ENCODE measurements around the gene MAP10.
A peak's percentile ranks its signal among the peaks of the same experiment; 100 is the strongest.
"Not testable (repeated sequence)": the region's sequence is repeated elsewhere in the genome, so short reads cannot be mapped to it uniquely, and the experiment has no call there.

Gene MAP10, protein sequence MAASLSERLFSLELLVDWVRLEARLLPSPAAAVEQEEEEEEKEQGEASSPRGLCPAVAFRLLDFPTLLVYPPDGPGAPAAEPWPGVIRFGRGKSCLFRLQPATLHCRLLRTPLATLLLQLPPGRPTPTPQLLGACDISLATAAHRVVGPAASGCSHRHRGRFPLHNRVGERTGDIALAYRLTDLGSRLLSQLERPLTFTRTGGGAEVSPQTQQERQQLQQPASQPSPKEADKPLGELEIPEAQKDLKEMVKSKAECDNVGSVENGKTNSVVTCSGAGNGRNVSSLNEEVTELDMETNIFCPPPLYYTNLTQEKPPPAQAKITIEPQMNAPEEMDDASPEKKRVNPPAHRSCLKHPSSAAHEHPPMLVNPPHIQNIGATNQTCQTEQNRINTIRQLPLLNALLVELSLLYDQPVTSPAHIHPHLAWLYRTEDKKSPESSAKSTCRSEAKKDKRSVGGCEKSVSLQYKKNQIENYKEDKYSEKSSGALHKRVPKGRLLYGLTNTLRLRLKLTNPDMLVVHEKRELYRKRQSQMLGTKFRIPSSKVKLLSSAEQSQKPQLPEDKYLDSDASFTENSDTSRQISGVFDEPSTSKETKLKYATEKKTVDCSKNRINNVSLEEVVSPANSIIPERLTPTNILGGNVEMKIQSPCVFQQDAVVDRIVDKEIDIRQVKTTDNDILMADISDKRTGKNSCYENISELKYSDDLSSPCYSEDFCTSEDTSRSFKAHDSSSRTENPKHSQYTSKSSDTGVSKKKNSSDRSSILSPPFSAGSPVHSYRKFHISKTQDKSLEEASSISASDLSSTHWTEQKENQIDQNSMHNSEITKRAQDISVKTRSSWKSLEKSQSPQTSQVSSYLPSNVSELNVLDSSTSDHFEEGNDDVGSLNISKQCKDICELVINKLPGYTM

GRCh38 chr1:232805269-232806185 lies at the start of gene MAP10:
Gene MAP10, plus strand, starts transcription at chr1:232805416. Its CDS starts 34 bp downstream, at chr1:232805450.
- DNase-seq, result peak; percentile 55

GRCh38 chr1:232764458-232765251 lies 40.6 kb upstream of the MAP10 start:
- DNase-seq, result no peak

DNA sequence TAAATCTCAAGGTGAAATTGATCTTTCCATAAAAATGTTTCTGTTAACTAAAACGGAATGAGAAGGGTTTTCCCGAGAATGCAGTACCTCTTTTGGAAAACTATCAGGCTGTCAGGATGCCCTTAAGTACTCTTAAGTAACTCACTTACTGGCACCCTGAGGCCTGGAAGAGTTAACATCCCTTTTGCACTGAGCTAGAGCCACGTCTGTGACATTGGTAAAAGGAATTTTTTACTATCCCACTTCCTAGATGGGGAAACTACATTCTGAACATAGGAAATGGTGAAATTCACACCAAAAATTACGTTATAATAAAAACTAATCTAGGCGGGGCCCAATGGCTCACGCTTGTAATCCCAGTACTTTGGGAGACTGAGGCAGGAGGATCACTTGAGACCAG lies 39.7 kb upstream of the MAP10 start:
- no peak for DNase-seq

DNA sequence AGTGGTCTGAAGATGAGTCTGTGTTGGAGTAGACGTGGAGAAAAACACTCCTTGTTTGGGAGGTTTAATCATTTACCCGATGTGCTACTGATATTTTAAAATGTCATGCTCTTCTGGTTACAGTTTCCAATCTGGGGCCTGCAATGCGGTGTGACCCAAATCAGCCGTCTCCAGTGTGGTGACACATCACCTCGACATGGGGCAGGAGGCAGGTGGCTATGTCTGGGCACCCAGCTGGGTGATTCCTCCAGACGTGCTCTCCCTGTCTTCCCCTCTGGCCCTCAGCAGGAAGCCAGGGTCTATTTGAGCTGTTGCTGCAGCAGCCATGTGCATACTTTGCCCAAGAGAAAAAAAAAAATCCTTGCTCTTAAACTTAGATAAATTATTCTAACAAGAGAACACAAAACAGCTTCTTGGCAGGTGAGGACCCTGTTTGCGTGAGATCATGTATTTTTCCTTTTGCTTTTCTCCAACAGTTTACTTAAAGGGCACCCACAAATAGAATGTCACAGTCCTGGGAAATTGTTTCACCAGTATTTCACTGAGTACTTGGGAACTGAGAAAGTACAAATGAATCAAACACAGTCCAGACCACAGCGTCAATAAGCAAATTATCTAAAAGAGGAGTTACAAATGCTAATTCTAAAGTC lies 38.9 kb upstream of the MAP10 start:
- DNase-seq, result no peak

GRCh38 chr1:232766904-232767303 lies 38.3 kb upstream of the MAP10 start:
- no peak for DNase-seq

DNA sequence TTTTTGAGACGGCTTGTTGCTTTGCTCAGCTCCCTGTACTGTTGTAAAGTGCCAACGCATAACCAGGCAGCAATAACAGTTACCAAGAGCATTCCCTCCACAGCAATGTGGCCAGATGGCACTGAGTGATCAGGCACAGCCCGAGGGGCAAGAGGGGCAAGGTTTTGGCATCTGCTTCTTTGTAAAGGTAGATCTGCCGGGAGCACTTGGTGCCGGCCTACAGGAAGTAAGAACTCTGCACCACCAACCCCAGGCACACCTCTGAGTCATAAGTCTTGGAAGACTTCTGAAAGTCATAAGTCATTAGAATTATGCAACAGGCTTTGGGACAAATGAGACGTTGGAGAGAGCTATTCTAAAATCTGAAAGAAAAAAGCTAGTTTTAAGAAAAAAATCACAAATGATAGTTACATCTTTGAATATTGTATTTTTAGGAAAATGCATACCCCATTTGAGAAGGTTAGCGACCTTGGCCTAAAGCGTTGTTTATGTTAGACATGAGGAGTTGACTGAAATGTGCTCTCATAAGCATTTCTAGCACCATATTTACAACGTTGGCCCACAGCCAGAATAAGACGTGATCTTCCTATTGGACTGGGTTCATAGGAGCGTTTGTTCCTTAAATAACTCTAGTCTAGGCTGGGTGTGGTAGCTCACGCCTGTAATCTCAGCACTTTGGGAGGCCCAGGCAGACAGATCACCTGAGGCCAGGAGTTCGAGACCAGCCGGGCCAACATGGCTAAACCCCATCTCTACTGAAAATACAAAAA lies 37.7 kb upstream of the MAP10 start:
- DNase-seq, result no peak

GRCh38 chr1:232768793-232769192 lies 36.4 kb upstream of the MAP10 start:
- no peak for DNase-seq

- no peak for DNase-seq
Observed at GRCh38 chr1:232769733-232770132, 35.5 kb upstream of the MAP10 start.

DNA sequence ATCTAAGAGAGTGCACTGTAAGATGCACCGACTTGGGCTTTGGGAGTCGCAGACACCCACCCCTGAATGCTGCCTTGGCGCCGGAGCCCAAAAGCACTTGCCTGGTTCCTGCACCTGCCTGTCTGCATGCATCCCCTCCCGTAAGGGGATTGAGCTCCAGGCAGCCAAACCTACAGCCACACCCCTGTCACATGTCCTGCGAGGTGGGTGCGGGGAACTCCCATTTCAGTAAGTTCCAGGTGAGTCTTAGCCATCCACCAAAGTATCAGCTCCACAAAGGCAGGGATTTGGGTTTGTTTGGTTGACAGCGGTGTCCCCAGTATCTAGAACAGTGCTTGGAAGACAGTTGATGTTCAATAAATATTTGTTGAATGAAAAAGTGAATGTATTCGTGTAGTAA lies 31.5 kb upstream of the MAP10 start:
- DNase-seq, result no peak

GRCh38 chr1:232776526-232777106 lies 28.6 kb upstream of the MAP10 start:
- no peak for DNase-seq

DNA sequence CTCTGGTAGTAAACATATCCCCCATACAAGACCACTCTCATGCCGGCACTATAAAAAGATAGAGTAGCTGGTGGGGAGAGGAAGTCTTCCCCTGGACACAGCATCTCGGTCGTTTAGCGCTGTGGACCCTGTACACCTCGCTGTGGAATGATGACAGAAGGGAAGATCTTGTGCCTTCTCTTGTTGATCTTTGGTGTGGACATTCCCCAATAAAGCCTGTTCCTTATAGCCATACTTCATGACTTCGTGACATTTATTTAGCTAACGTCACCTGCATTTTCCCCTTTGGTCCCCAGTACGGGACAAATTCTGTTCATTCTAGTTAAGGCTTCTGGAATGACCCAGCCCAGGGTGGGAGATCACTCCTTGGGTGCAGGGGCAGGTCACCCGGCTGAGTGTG lies 24.9 kb upstream of the MAP10 start:
- DNase-seq, result no peak

DNA sequence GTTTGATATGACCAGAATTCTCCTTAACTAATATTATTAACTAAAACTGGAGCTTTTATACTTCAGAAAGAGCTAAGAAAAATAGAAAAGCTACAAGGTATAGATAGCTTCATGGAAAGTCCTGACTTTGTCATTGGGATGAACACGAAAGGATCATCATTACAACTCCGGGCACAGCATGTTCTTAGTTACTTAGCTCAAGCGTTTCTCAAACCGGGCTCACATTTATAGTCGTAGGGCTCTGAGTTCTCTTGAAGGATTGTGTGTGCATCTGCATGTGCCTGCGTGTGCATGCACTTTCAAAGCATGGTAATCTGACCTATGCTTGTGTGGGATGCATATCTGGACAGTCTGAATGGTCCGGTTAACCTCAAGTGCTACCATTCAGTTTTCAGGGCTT lies 20.4 kb upstream of the MAP10 start:
- DNase-seq, result no peak

DNA sequence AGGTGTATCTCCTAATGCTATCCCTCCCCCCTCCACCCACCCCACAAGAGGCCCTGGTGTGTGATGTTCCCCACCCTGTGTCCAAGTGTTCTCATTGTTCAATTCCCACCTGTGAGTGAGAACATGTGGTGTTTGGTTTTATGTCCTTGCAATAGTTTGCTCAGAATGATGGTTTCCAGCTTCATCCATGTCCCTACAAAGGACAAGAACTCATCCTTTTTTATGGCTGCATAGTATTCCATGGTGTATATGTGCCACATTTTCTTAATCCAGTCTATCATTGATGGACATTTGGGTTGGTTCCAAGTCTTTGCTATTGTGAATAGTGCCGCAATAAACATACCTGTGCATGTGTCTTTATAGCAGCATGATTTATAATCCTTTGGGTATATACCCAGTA lies 19.6 kb upstream of the MAP10 start:
- DNase-seq, result not testable (repeated sequence)

- DNase-seq, result no peak
Observed at GRCh38 chr1:232786845-232787455, 18.3 kb upstream of the MAP10 start.

- DNase-seq, result no peak
Observed at GRCh38 chr1:232788235-232788872, 16.9 kb upstream of the MAP10 start.

DNA sequence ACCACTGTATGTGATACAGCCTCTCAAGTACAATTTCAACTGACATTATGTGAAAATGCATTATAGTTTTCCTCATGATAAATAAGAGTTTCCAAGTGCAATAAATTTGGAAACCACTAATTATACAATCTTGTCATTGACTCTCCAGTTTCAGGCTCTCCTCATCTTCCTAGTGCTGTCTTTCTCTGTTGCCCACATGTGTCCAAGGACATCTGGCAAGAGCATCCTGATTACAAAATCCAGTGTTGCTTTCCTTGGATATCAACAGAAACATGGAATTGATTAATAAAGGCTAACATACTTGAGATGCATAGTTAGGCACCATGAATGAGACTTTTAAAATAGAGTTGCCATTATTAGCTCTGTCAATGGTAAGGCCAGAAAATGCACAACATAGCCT lies 15.6 kb upstream of the MAP10 start:
- no peak for DNase-seq

- DNase-seq, result no peak
Observed at GRCh38 chr1:232792949-232793348, 12.3 kb upstream of the MAP10 start.

GRCh38 chr1:232793944-232794343 lies 11.3 kb upstream of the MAP10 start:
- DNase-seq, result no peak

DNA sequence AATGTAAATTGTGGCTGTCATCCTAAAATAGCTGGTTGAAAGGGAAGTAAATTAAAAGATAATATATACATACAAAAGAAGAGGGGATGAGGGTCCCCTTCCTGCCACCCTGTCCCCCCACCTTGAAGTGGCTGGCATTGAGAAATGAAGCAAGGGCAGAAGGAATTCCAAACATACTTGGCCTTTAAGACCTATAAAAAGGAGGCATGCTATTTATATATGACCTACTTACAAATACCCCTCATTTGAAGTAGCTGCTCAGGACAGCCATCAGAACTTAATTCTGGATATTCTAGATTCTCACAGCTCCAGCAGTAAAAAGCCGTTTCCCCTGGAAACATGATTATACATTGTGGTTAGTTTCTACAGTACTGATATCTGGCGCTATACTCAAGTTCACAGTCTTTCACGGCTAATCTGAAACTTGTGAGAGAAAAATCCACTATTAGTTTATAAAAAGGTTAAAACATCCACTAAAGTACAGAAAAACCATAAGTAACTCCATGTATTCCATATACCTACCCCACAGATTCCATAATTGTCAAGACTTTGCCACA lies 9.6 kb upstream of the MAP10 start:
- DNase-seq, result no peak

Measured in activated CD4-positive, alpha-beta T cell treated with anti-CD3 and anti-CD28 coated beads for 1 hour (primary cell).